ENCODE data around the gene SOCS4.

GRCh38 chr14:55054098-55054497 is 27.1 kb downstream of the SOCS4 start:
- TF ChIP-seq ZNF512 (CRISPR knock-in tag; IDR thresholded peaks at IDR 0.05) (no peak), MXD4 (CRISPR knock-in tag; IDR thresholded peaks at IDR 0.05) (no peak)
